Effector memory CD8-positive, alpha-beta T cell (primary cell): ENCODE measurements around the gene STARD5.
A peak's percentile ranks its signal among the peaks of the same experiment; 100 is the strongest.

Experiments
- ATAC-seq: fragments of 150-1000 bp; cut with Tn5 transposase; replicated peaks from 2 replicates; pipeline ENCODE4 v1.10.0; 2021; ENCODE audit warnings: mild to moderate bottlenecking, moderate library complexity
- DNase-seq, 3 experiments: peaks; one replicate each; pipeline ENCODE4 v3.0.0; 2021
- H3K27ac Mint-ChIP-seq, 2 donors: one replicate each; pipeline ENCODE4 v1.8.0; 2022; ENCODE audit warnings: mild to moderate bottlenecking in 2 of 2, mixed read lengths in 2 of 2, moderate library complexity in 2 of 2
- H3K27me3 Mint-ChIP-seq, 2 donors: one replicate each; pipeline ENCODE4 v1.8.0; 2022; ENCODE audit warnings: mixed read lengths in 2 of 2
- H3K36me3 Mint-ChIP-seq: one replicate; pipeline ENCODE4 v1.8.0; 2022; ENCODE audit warnings: mild to moderate bottlenecking, moderate library complexity, mixed read lengths; ENCODE audit not compliant: insufficient read depth
- H3K4me1 Mint-ChIP-seq, 2 donors: one replicate each; pipeline ENCODE4 v1.8.0; 2022; ENCODE audit warnings: low read depth in 2 of 2, mixed read lengths in 2 of 2
- H3K4me3 Mint-ChIP-seq, 2 donors: one replicate each; pipeline ENCODE4 v1.8.0; 2022; ENCODE audit warnings: mild to moderate bottlenecking in 2 of 2, mixed read lengths in 2 of 2, moderate library complexity in 2 of 2
- H3K9me3 Mint-ChIP-seq, 2 donors: one replicate each; pipeline ENCODE4 v1.8.0; 2022; ENCODE audit warnings: mixed read lengths in 2 of 2

STARD5 gene

GRCh38 chr15:81291916-81292522 is 31.9 kb downstream of the STARD5 start:
- Mint-ChIP-seq H3K4me1 (peaks cover 73 to 75% of the 10 kb centered on the region in 2 donors), H3K4me3 (peak overlapping the region; percentile 99 to 100), H3K36me3 (peaks cover 20% of the 10 kb centered on the region), H3K27ac (peak overlapping the region; percentile 98 to 99), H3K9me3 (peaks cover 0 to 3% of the 10 kb centered on the region in 2 donors), H3K27me3 (no peaks in the 10 kb centered on the region)
- ATAC-seq (no peak), DNase-seq (no peak)

- Mint-ChIP-seq H3K4me3 (no peak overlapping the region), H3K36me3 (peaks cover 11% of the 10 kb centered on the region), H3K9me3 (peaks cover 0 to 7% of the 10 kb centered on the region in 2 donors), H3K27ac (peak overlapping the region; percentile 13 to 98), H3K27me3 (no peaks in the 10 kb centered on the region), H3K4me1 (peaks cover 73 to 78% of the 10 kb centered on the region in 2 donors)
- ATAC-seq: no peak
- no peak for DNase-seq
Observed at GRCh38 chr15:81289910-81290309, 34.0 kb downstream of the STARD5 start.

GRCh38 chr15:81288616-81289015 is 35.3 kb downstream of the STARD5 start:
- Mint-ChIP-seq H3K27me3 (no peaks in the 10 kb centered on the region), H3K4me3 (no peak overlapping the region), H3K36me3 (peaks cover 7% of the 10 kb centered on the region), H3K9me3 (peaks cover 0 to 7% of the 10 kb centered on the region in 2 donors), H3K27ac (peak overlapping the region; percentile 39 to 96), H3K4me1 (peaks cover 64 to 70% of the 10 kb centered on the region in 2 donors)
- ATAC-seq: no peak
- DNase-seq: no peak

GRCh38 chr15:81288040-81288439 is 35.9 kb downstream of the STARD5 start:
- Mint-ChIP-seq H3K27me3 (no peaks in the 10 kb centered on the region), H3K27ac (peak overlapping the region; percentile 96 to 97), H3K36me3 (peaks cover 7% of the 10 kb centered on the region), H3K9me3 (peaks cover 0 to 7% of the 10 kb centered on the region in 2 donors), H3K4me3 (no peak overlapping the region), H3K4me1 (peaks cover 60 to 64% of the 10 kb centered on the region in 2 donors)
- DNase-seq (no peak), ATAC-seq (no peak)

GRCh38 chr15:81286621-81287121 is 37.3 kb downstream of the STARD5 start:
- Mint-ChIP-seq H3K4me1 (peaks cover 51 to 52% of the 10 kb centered on the region in 2 donors), H3K27ac (peak overlapping the region; percentile 96 to 97), H3K9me3 (peaks cover 0 to 7% of the 10 kb centered on the region in 2 donors), H3K36me3 (no peaks in the 10 kb centered on the region), H3K27me3 (no peaks in the 10 kb centered on the region), H3K4me3 (peak overlapping the region; percentile 56 to 67)
- ATAC-seq (peak; percentile 96), DNase-seq (peak in 1 of 3 experiments; percentile 30)

- DNase-seq (no peak), ATAC-seq (no peak)
- Mint-ChIP-seq H3K4me3 (peak overlapping the region; percentile 0 to 56), H3K27me3 (no peaks in the 10 kb centered on the region), H3K9me3 (peaks cover 0 to 7% of the 10 kb centered on the region in 2 donors), H3K36me3 (no peaks in the 10 kb centered on the region), H3K4me1 (peaks cover 43 to 44% of the 10 kb centered on the region in 2 donors), H3K27ac (peak overlapping the region; percentile 96 to 97)
Observed at GRCh38 chr15:81285461-81285860, 38.5 kb downstream of the STARD5 start.

- H3K27ac Mint-ChIP-seq: no peak overlapping the region
- H3K4me1 Mint-ChIP-seq: peaks cover 40 to 42% of the 10 kb centered on the region in 2 donors
- peaks cover 0 to 7% of the 10 kb centered on the region in 2 donors for H3K9me3 Mint-ChIP-seq
- DNase-seq (no peak), ATAC-seq (no peak)
- no peaks in the 10 kb centered on the region for H3K36me3 Mint-ChIP-seq
- H3K4me3 Mint-ChIP-seq: no peak overlapping the region
- H3K27me3 Mint-ChIP-seq: no peaks in the 10 kb centered on the region
Observed at GRCh38 chr15:81284256-81285031, 39.5 kb downstream of the STARD5 start.

GRCh38 chr15:81282911-81283310 is 41.0 kb downstream of the STARD5 start:
- no peak overlapping the region for H3K27ac Mint-ChIP-seq
- H3K4me1 Mint-ChIP-seq: peaks cover 35 to 36% of the 10 kb centered on the region in 2 donors
- H3K9me3 Mint-ChIP-seq: peaks cover 0 to 7% of the 10 kb centered on the region in 2 donors
- ATAC-seq (no peak), DNase-seq (no peak)
- no peaks in the 10 kb centered on the region for H3K27me3 Mint-ChIP-seq
- H3K36me3 Mint-ChIP-seq: no peaks in the 10 kb centered on the region
- H3K4me3 Mint-ChIP-seq: no peak overlapping the region

GRCh38 chr15:81282606-81282895 is 41.4 kb downstream of the STARD5 start:
- no peaks in the 10 kb centered on the region for H3K27me3 Mint-ChIP-seq
- no peak overlapping the region for H3K4me3 Mint-ChIP-seq
- H3K9me3 Mint-ChIP-seq: peaks cover 0 to 7% of the 10 kb centered on the region in 2 donors
- ATAC-seq (no peak), DNase-seq (no peak)
- H3K36me3 Mint-ChIP-seq: no peaks in the 10 kb centered on the region
- peaks cover 31 to 32% of the 10 kb centered on the region in 2 donors for H3K4me1 Mint-ChIP-seq
- H3K27ac Mint-ChIP-seq: no peak overlapping the region

GRCh38 chr15:81281766-81282605 is 42.0 kb downstream of the STARD5 start:
- ATAC-seq (no peak), DNase-seq (no peak)
- H3K27ac Mint-ChIP-seq: no peak overlapping the region
- H3K36me3 Mint-ChIP-seq: no peaks in the 10 kb centered on the region
- no peaks in the 10 kb centered on the region for H3K27me3 Mint-ChIP-seq
- H3K9me3 Mint-ChIP-seq: peaks cover under 1 to 3% of the 10 kb centered on the region in 2 donors
- H3K4me1 Mint-ChIP-seq: peaks cover 29% of the 10 kb centered on the region in 2 donors
- no peak overlapping the region for H3K4me3 Mint-ChIP-seq

- Mint-ChIP-seq H3K36me3 (no peaks in the 10 kb centered on the region), H3K27ac (no peak overlapping the region), H3K9me3 (peaks cover 0 to 2% of the 10 kb centered on the region in 2 donors), H3K4me3 (no peak overlapping the region), H3K4me1 (peaks cover 23% of the 10 kb centered on the region in 2 donors), H3K27me3 (no peaks in the 10 kb centered on the region)
- DNase-seq (no peak), ATAC-seq (no peak)
Observed at GRCh38 chr15:81281456-81281735, 42.5 kb downstream of the STARD5 start.

GRCh38 chr15:81280696-81281455 is 43.1 kb downstream of the STARD5 start:
- no peak for ATAC-seq
- peaks cover 18% of the 10 kb centered on the region in 2 donors for H3K4me1 Mint-ChIP-seq

More at GRCh38 chr15:81280696-81281455, 43.1 kb downstream of the STARD5 start:
- no peak for DNase-seq
- H3K27ac Mint-ChIP-seq: no peak overlapping the region
- H3K4me3 Mint-ChIP-seq: no peak overlapping the region
- no peaks in the 10 kb centered on the region for H3K27me3 Mint-ChIP-seq
- H3K36me3 Mint-ChIP-seq: no peaks in the 10 kb centered on the region
- H3K9me3 Mint-ChIP-seq: peaks cover 0 to 2% of the 10 kb centered on the region in 2 donors
